ENCODE data around the gene LHFPL3. TPM values are rescaled to one million over a fixed set of nuclear protein-coding genes. Genes with fewer than 3 reads are reported as not detected.

LHFPL3 gene
- total RNA-seq, 4 donors from 2014 or later: not detected

- no peak for TF ChIP-seq CTCF (IDR thresholded peaks at IDR 0.05; ENCODE audit: low read depth)
These were observed 621.6 kb downstream of the LHFPL3 start for GRCh38 chr7:104950006-104950405.

- no peak for TF ChIP-seq CTCF (IDR thresholded peaks at IDR 0.05; ENCODE audit: low read depth)
These were observed 622.4 kb downstream of the LHFPL3 start for GRCh38 chr7:104950754-104951153.

- TF ChIP-seq CTCF (IDR thresholded peaks at IDR 0.05; ENCODE audit: low read depth): no peak
These were observed 623.1 kb downstream of the LHFPL3 start for GRCh38 chr7:104951546-104951945.

GRCh38 chr7:104955276-104955675 is 626.9 kb downstream of the LHFPL3 start:
- TF ChIP-seq CTCF (IDR thresholded peaks at IDR 0.05; ENCODE audit: low read depth): no peak

Small RNA genes lying within 50 kb of the gene (small RNA-seq; reads per million reads assigned to genes)
- gene RN7SL8P: not detected

Other genes starting within 250 kb of the LHFPL3 start
- gene ORC5, start 120.6 kb upstream of the LHFPL3 start, total RNA-seq: 10 to 100 TPM in 3 of 4 donors, 1 to 10 TPM in 1; 9.8 to 26.7 (median 13.3) TPM

Measured in subcutaneous adipose tissue (tissue), 4 donors.